Measurements from ENCODE around the gene SAFB2.

SAFB2 gene

GRCh38 chr19:5605362-5605761 is 17.2 kb downstream of the SAFB2 start:
- no peak for DNase-seq

- no peak for DNase-seq
Measured at GRCh38 chr19:5603626-5604025, 18.9 kb downstream of the SAFB2 start.

- DNase-seq: no peak
Measured at GRCh38 chr19:5600797-5601196, 21.8 kb downstream of the SAFB2 start.

DNA sequence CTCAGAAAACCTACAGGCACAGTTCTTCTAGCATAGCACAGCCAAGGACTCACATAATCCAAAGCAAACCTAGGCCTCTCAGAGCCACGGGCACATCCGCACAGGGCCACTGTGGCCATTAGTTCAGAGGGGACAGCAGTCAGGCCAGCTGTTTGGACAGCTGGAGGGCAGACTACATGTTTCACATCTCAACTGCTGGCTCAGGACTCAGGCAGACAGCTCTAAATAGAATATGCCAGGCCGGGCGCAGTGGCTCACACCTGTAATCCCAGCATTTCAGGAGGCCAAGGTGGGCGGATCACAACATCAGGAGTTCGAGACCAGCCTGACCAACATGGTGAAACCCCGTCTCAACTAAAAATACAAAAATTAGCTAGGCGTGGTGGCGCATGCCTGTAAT is 26.8 kb downstream of the SAFB2 start:
- DNase-seq: no peak

- no peak for DNase-seq
Measured at GRCh38 chr19:5595129-5595528, 27.4 kb downstream of the SAFB2 start.

GRCh38 chr19:5594521-5594950 is 28.0 kb downstream of the SAFB2 start:
- DNase-seq: no peak

DNA sequence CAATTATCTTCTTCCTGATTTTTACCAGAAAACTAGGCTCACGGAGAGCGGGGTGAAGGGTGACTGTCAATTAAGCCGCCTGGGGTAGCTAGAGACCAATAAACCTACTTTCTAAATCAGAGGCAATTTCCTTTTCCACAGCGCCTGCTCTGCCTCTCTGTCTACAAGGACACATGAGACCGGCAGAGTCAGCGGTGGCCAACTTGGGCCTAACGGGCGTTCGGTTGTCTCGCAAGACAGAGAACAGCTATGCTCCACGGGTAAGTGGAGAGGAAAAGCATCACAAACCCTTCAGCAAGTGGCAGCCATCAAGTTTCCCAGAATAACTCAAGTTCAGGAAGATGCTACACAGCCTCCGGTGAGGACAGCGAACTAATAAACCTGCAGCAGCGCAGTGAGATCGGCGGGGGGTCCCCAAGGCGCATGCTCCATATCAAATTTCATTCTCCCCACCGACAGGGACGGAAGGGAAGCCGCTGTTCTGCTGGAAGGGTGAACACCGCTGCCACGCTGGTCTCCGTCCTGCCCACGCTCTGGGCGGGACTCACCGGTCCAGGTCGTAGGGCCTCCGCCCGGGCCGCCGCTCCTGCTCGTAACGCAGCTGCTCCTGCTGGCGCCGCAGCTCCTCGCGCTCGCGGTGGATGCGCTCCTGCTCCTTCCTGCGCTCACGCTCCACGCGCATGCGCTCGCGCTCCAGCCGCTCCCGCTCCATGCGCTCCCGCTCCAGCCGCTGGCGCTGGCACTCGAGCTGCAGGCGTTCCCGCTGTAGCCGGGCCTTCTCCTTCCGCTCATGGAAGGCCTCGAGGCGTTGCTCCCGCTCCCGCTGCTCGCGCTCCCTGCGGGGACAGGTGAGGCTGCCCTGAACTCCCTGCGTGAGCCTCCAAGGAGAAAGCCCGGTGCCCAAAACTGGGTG is 29.0 kb downstream of the SAFB2 start:
- DNase-seq: no peak

GRCh38 chr19:5592531-5593342 is 29.8 kb downstream of the SAFB2 start:
- no peak for DNase-seq

DNA sequence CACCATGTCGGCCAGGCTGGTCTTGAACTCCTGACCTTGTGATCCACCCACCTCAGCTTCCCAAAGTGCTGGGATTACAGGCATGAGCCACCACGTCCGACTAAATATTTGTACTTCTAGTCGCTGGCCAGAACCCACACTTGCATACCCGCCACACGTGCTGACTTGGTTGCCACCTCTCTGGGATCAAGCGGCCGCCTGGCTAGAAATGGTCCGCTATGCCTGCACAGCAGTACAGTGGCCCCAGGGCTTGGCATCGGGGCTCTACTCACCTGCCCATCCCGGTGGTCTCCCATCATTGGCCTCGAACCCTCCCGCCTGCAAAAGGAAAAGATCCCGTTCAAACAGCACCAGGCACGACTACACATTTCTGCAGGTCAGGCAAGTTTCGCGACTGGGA is 31.1 kb downstream of the SAFB2 start:
- no peak for DNase-seq

- no peak for DNase-seq
Measured at GRCh38 chr19:5590865-5591154, 31.8 kb downstream of the SAFB2 start.

DNA sequence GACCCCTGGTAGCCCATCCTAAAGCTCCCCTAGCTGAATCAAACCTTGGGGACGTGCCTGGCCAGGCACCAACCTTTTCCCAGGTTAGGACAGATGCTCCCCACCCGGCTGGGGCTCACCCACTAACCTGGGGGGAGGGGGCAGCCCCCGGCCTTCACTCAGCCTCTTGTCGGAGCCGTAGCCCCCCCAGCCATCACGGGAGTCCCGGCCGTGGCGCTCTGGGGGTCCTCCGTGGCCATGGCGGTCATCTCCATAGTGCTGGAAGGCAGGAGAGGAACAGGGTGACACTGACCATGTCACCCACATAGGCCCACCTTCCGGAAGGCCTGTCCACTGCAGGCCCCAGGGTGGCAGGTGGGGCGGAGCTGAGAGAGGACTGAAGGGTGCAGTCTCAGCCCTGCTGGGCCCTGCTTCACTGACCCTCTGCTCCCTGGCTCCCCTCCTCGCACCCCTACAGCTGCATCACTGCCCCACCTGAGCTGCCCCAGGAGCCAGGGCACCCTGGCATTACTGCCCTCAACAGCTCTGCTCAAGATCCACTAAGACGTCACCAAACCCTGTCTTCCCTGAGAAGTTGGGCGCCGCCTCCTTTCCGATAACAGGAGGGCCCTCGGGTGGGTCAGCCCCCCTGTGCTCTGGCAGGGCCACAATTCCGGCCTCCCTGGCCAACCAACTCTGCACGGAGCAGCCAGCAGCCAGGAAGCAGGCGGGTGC is 32.3 kb downstream of the SAFB2 start:
- DNase-seq: no peak

GRCh38 chr19:5588906-5589676 is 33.5 kb downstream of the SAFB2 start:
- no peak for DNase-seq

DNA sequence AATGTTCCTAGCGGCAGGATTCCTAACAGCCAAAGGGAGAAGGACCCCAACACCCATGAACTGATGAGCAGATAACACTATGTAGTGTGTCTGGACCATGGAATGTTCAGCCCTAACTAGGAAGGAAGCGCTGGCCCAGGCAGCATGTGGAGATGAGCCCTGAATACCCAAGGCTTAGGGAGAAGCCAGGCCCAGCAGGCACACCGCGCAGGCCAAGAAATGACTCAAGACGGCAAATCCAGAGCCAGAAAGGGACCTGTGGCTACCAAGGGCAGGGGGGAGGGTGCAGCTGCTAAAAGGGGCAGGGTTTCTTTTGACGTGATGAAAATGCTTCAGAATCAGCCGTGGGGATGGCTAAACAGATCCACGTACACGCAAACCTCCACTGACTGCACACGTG is 34.1 kb downstream of the SAFB2 start:
- no peak for DNase-seq

- no peak for DNase-seq
Measured at GRCh38 chr19:5587661-5588060, 34.9 kb downstream of the SAFB2 start.

GRCh38 chr19:5587071-5587455 is 35.5 kb downstream of the SAFB2 start:
- DNase-seq: no peak

DNA sequence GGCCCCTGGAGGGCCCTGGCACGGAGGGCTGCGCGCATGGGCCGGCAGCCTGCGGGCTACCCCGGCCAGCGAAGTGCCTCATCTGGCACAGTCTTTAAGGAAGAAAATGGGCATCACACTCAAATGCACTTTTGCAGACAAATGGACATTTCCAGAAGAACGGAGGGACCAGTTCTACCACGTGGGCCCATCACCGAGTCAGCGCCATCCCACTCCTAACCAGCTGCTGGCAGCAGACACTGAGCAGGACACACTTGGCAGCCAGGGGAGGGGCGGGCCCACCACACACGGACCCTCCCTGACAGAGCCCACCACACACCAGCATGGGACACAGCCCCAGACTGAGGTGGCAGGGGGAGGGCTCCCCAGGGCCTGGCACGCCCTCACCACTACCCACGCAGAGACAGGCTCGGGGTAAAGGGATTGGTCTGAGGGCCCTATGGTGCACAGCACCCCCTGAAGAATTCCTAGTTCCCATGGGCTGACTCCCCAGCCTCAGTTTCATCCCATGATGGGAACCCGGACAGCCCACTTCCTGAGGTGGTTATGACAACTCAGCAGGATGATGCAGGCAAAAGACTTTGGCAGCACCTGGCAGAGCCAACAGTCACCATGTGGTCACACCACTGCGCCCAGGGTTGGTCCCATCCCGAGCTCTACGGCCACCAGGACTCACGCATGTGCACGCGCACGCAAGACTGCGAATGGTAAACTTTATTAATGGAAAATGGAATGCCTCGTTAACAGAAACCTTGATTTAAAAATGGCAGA is 36.1 kb downstream of the SAFB2 start:
- DNase-seq: no peak

DNA sequence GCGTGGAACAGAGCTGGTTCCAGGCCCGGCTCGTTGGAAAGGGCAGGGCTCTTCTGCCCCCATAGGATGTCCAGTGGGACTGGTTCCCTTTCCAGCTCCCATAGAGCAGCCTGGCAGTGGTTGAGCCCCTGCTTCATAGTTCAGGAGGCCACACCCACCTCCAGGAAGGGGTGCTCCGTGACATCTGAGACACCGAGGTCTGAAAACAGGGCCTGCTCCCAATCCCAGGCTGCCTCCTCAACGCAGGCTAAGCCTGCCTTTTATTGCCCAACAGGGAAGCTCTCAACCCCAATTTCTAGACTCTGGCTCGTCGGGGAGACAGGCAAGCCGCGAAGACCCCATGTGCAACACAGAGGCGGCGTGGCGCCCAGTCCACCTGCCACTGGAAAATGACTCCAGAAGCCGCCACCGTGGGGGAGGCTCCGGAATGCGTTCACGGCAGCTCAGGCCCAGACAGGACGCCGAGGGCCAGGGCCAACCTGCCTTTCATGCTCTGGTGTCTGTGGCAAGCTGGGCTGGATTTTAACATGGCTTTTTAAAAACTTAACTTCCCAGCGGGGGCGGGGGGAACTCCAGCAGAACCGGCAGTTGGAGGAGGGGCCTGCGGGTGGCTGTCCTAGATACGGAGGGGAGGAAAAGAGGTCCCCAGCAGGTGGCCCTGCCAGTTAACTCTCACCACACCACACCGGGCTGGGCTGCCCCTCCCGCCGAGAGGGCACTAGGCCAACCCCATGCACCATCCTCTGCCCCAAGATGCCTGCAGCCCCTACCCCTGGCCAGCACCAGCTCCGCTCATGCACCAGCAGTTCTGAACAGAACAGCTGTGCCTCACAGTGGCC is 36.9 kb downstream of the SAFB2 start:
- DNase-seq: no peak

DNA sequence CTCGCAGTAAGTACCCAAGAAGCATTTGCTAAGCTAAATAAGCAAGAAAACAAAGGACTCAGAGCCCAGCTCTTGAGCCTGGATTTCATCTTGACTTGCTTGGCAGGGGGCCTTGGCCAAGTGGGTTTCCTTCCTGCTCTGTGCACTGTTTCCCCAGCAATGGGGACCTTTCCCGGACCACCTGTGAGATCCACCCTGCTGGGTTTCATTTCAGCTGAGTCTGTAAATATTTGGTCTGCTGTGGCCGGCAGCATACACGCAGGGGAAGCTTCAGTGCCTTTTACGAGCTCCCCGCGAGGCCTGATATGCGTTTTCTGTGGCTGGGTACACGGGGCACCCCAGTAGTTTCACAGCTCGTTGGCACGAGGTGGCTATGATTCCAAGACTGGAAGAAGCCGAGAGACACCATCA is 42.4 kb downstream of the SAFB2 start:
- DNase-seq: no peak

GRCh38 chr19:5579697-5580096 is 42.9 kb downstream of the SAFB2 start:
- DNase-seq: no peak

- DNase-seq: no peak
Measured at GRCh38 chr19:5579286-5579685, 43.3 kb downstream of the SAFB2 start.
